Lung (tissue), 12 donors: ENCODE data around the gene KRT2. TPM values are rescaled to one million over a fixed set of nuclear protein-coding genes. Genes with fewer than 3 reads are reported as not detected.
A peak's percentile ranks its signal among the peaks of the same experiment; 100 is the strongest.

Experiments used
- ATAC-seq: fragments of 200-7000 bp; cut with Tn5 transposase; one replicate; pipeline ENCODE4 v1.9.1; 2020; ENCODE audit warnings: moderate number of reproducible peaks; ENCODE audit not compliant: insufficient read depth, low FRiP score
- DNase-seq, 3 donors: peaks; one replicate each; pipeline ENCODE4 v3.0.0-alpha.2; 2013 to 2017
- H3K27ac ChIP-seq, 2 donors: one replicate each; pipeline ENCODE4 v1.5.1; 2013; ENCODE audit warnings: mild to moderate bottlenecking in 2 of 2, moderate library complexity in 2 of 2, control low read depth in 1 of 2, inconsistent platforms in 1 of 2, low read depth in 1 of 2, low read length in 1 of 2
- H3K27me3 ChIP-seq, 3 donors: one replicate each; pipeline ENCODE4 v1.5.1; 2013; ENCODE audit warnings: low read length in 2 of 3; ENCODE audit not compliant: control insufficient read depth in 3 of 3, insufficient read depth in 3 of 3
- H3K36me3 ChIP-seq, 4 donors: one replicate each; pipeline ENCODE4 v1.5.1; 2013; ENCODE audit warnings: low read length in 4 of 4, mild to moderate bottlenecking in 1 of 4, moderate library complexity in 1 of 4; ENCODE audit not compliant: control insufficient read depth in 4 of 4, insufficient read depth in 4 of 4
- H3K4me1 ChIP-seq, 5 donors: one replicate each; pipeline ENCODE4 v1.5.1; 2013; ENCODE audit warnings: low read length in 5 of 5, mild to moderate bottlenecking in 2 of 5, moderate library complexity in 1 of 5; ENCODE audit not compliant: control insufficient read depth in 5 of 5, insufficient read depth in 5 of 5
- H3K4me3 ChIP-seq: one replicate; pipeline ENCODE4 v1.5.1; 2013; ENCODE audit warnings: mild to moderate bottlenecking, control low read depth, moderate library complexity
- H3K9ac ChIP-seq, 2 donors: one replicate each; pipeline ENCODE4 v1.5.1; 2013; ENCODE audit warnings: low read length in 2 of 2, control low read depth in 1 of 2; ENCODE audit not compliant: insufficient read depth in 1 of 2
- H3K9me3 ChIP-seq, 4 donors: one replicate each; pipeline ENCODE4 v1.5.1; 2013; ENCODE audit warnings: low read length in 3 of 4, mild to moderate bottlenecking in 1 of 4, moderate library complexity in 1 of 4; ENCODE audit not compliant: control insufficient read depth in 4 of 4, insufficient read depth in 3 of 4
- WGBS, 2 donors: extraction: QIAGEN DNeasy Blood & Tissue Kit; methylation state at CpG; one replicate each; pipeline ENCODE4 v1.1.7; 2013; 5-methylcytosine and 5-hydroxymethylcytosine counted together
- polyA plus RNA-seq, 2 donors: library from polyadenylated mRNA; stranded (reverse); fragments of 200-250 nt; gene quantifications; one replicate each; pipeline ENCODE4 v1.2.1, GENCODE V29; 2013
- total RNA-seq, 2 donors: library from RNA; depleted of rRNA in 1 of 2; stranded (reverse); fragments of >200 nt in 1 of 2; gene quantifications; one replicate each; pipeline ENCODE4 v1.2.1, GENCODE V29; 2014 to 2021
- TF ChIP-seq, protein P1 (sequence below): IDR thresholded peaks from 2 replicates; pipeline ENCODE4 v1.5.1; 2012; ENCODE audit warnings: mild to moderate bottlenecking; ENCODE audit errors: control extremely low read depth, extremely low read depth
- donor health status: control.
- donor health status: control.
- donor health status: Bipolar disorder and iron deficiency.
- donor health status: healthy.
- donor health status: DM: yes; HTN: yes; CAD: no.

KRT2 gene
- total and polyA plus RNA-seq, 4 donors, result 0.03 TPM; not detected in 3

DNA sequence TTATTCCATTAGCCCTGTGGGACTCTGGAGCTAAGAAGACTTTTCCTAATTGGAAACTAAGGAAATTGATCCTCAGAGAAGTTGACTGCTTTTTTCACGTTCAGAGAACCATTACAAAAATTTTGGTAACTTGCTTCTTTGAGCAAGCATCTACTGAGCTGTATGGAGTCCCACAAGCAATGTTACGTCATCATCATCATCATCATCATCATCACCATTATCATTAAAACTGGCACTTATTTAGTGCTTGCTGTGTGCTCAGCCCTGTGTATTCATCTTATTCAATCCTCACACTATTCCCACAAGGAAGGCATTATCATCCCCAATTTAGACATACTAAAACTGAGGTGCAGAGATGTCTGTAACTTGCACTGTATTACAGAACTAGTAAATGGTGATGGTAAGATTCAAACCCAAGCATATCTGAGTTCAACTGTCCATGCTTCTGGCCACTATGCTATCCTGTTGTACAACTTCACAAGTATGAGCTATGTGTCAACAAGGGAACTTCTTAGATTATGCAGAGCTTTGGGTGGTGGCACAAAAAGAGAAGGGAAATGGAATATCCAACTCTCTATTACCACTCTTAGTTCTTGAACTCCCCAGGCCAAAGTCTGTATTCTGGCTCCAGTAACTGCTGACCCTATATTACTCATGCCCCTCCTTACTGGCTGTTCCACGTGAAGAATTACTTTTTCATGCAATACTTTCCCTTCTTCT, 21.9 kb upstream of the KRT2 start:
- H3K9ac ChIP-seq, result no peak overlapping the region
- no peak overlapping the region for H3K4me3 ChIP-seq
- H3K9me3 ChIP-seq, result peaks cover 0 to 1% (median 0%) of the 10 kb centered on the region in 4 donors
- ATAC-seq (no peak), DNase-seq (no peak)
- TF ChIP-seq, protein P1, sequence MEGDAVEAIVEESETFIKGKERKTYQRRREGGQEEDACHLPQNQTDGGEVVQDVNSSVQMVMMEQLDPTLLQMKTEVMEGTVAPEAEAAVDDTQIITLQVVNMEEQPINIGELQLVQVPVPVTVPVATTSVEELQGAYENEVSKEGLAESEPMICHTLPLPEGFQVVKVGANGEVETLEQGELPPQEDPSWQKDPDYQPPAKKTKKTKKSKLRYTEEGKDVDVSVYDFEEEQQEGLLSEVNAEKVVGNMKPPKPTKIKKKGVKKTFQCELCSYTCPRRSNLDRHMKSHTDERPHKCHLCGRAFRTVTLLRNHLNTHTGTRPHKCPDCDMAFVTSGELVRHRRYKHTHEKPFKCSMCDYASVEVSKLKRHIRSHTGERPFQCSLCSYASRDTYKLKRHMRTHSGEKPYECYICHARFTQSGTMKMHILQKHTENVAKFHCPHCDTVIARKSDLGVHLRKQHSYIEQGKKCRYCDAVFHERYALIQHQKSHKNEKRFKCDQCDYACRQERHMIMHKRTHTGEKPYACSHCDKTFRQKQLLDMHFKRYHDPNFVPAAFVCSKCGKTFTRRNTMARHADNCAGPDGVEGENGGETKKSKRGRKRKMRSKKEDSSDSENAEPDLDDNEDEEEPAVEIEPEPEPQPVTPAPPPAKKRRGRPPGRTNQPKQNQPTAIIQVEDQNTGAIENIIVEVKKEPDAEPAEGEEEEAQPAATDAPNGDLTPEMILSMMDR, result no peak
- no peak overlapping the region for H3K27ac ChIP-seq
- no peaks in the 10 kb centered on the region for H3K4me1 ChIP-seq
- 64 to 74% methylated on average over 3 of the region's 3 CpGs for WGBS, 2 donors
- peaks cover 0 to 23% (median 0%) of the 10 kb centered on the region in 3 donors for H3K27me3 ChIP-seq
- H3K36me3 ChIP-seq, result no peaks in the 10 kb centered on the region

DNA sequence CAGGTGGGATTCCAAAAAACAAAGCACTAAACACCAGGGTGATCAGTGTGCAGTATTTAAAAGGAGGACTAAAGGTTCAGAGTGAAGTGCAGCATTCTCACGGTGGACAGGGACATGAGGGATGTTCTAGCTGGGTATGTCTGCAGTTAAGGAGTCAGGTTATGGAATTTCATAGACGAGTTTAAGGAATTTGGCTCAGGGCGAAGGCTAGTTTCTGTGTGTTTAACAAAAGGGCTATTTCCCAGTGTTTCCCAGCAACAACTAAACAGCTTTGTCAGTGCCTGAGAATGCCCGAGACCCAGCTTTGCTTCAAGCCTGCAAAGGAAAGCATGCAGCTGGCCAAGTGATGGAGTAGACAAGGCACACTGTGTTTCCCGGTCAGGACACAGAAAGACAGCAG, 21.2 kb upstream of the KRT2 start:
- H3K27ac ChIP-seq, result no peak overlapping the region
- no peaks in the 10 kb centered on the region for H3K4me1 ChIP-seq
- TF ChIP-seq, protein P1, result no peak
- 65 to 82% methylated on average over 5 of the region's 5 CpGs for WGBS, 2 donors
- peaks cover 0 to 1% (median 0%) of the 10 kb centered on the region in 4 donors for H3K9me3 ChIP-seq
- peak in 2 of 3 donors; percentile 11 to 14 for DNase-seq
- no peak overlapping the region for H3K4me3 ChIP-seq
- ATAC-seq, result no peak
- no peak overlapping the region for H3K9ac ChIP-seq
- no peaks in the 10 kb centered on the region for H3K36me3 ChIP-seq
- H3K27me3 ChIP-seq, result peaks cover 0 to 28% (median 0%) of the 10 kb centered on the region in 3 donors

DNA sequence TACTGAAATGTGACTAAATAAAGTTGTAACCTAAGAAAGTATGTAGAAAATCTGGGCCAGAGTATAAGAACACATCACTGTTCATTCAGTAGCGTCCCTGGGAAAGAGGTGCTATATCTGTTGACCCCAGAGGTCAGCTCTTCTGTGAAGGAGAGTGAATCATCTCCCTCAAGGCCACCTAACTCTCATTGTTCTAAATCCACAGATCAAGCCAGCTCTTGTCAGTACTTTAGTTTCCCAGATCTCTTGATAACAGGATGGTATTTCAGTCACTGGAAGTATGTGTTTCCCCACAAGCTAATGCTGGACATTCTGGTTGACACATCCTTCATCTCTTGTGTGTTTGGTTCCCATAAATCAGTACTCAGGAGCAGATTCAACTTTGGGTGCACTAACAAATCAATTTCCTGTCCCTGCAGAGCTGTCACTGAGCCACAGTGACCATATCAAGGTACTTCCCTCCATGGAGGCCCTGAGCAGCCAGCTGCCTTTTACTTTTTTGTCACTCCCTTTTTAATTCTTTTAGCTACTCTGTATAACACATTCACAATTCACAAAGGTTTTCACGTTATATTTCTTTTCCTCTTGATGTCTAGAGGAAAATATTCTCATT, 20.4 kb upstream of the KRT2 start:
- no peak for ATAC-seq
- WGBS, 2 donors, result 56 to 80% methylated on average over 2 of the region's 2 CpGs
- Histone ChIP-seq H3K4me1 (no peaks in the 10 kb centered on the region), H3K9me3 (peaks cover 0 to 1% (median 0%) of the 10 kb centered on the region in 4 donors), H3K4me3 (no peak overlapping the region), H3K27ac (no peak overlapping the region), H3K36me3 (no peaks in the 10 kb centered on the region), H3K27me3 (peaks cover 0 to 31% (median 0%) of the 10 kb centered on the region in 3 donors), H3K9ac (no peak overlapping the region)
- no peak for DNase-seq
- TF ChIP-seq, protein P1, result no peak
